HEK293 (cell line): ENCODE results near the gene PACRG.

Experiments
- HOXA7 ChIP-seq: sonication (generic); formaldehyde crosslinking; IDR thresholded peaks from 2 replicates; pipeline ENCODE4 v1.8.1; 2022; ENCODE audit warnings: missing genetic modification reagents, borderline replicate concordance
- INSM2 ChIP-seq: fragments of 450-650 bp; formaldehyde crosslinking; IDR thresholded peaks from 2 replicates; pipeline ENCODE4 v1.5.1; 2016; ENCODE audit warnings: missing biosample characterization, missing genetic modification characterization
- PRDM10 ChIP-seq: fragments of 450-650 bp; formaldehyde crosslinking; IDR thresholded peaks from 2 replicates; pipeline ENCODE4 v1.5.1; 2016; ENCODE audit warnings: missing biosample characterization, missing genetic modification characterization
- PRDM4 ChIP-seq: fragments of 450-650 bp; formaldehyde crosslinking; IDR thresholded peaks from 2 replicates; pipeline ENCODE4 v1.5.1; 2017; ENCODE audit warnings: missing biosample characterization, missing genetic modification characterization
- ZBTB20 ChIP-seq: fragments of 450-650 bp; formaldehyde crosslinking; IDR thresholded peaks from 2 replicates; pipeline ENCODE4 v1.5.1; 2016; ENCODE audit warnings: missing biosample characterization, missing genetic modification characterization
- ZFP37 ChIP-seq: fragments of 450-650 bp; formaldehyde crosslinking; IDR thresholded peaks from 2 replicates; pipeline ENCODE4 v1.5.1; 2016; ENCODE audit warnings: missing biosample characterization, missing genetic modification characterization
- ZNF133 ChIP-seq: fragments of 450-650 bp; formaldehyde crosslinking; IDR thresholded peaks from 2 replicates; pipeline ENCODE4 v1.5.1; 2016; ENCODE audit warnings: missing biosample characterization, missing genetic modification characterization
- ZNF280D ChIP-seq: fragments of 450-650 bp; formaldehyde crosslinking; IDR thresholded peaks from 2 replicates; pipeline ENCODE4 v1.5.1; 2016; ENCODE audit warnings: missing biosample characterization, missing genetic modification characterization
- ZNF350 ChIP-seq: fragments of 450-650 bp; formaldehyde crosslinking; IDR thresholded peaks from 2 replicates; pipeline ENCODE4 v1.5.0; 2017; ENCODE audit warnings: missing biosample characterization, mild to moderate bottlenecking, missing genetic modification characterization
- ZNF626 ChIP-seq: fragments of 450-650 bp; sonication (Bioruptor Pico); formaldehyde crosslinking; IDR thresholded peaks from 2 replicates; pipeline ENCODE4 v1.5.1; 2018; ENCODE audit warnings: missing biosample characterization, missing genetic modification characterization, inconsistent platforms
- TF ChIP-seq, protein P1 (sequence below): fragments of 450-650 bp; formaldehyde crosslinking; IDR thresholded peaks from 2 replicates; pipeline ENCODE4 v1.5.1; 2016; ENCODE audit warnings: missing biosample characterization, missing genetic modification characterization
- TF ChIP-seq, protein P2 (sequence below): fragments of 450-650 bp; formaldehyde crosslinking; IDR thresholded peaks from 2 replicates; pipeline ENCODE4 v1.5.0; 2017; ENCODE audit warnings: missing biosample characterization, missing genetic modification characterization, borderline replicate concordance

PACRG gene

DNA sequence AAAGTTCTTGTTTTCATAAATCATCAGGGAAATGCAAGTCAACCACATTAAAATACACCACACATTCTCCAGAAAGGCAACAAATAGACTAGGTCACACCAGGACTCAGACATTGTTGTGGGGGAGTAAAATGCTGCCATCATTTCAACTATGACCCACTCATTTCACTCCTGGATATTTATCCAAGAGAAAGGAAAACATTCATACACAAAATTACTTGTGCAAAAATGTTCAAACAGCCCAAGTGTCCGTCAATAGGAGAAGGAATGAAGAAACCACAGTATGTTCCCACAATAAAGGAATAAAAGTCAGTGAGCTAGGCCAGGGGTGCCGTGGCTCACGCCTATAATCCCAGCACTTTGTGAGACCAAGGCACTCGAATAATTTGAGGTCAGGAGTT is 605.3 kb downstream of the PACRG start (continued):
- no peak for TF ChIP-seq PRDM10 (tag by site-specific recombination)
- TF ChIP-seq ZNF626 = no peak
- TF ChIP-seq INSM2 = no peak
- no peak for TF ChIP-seq HOXA7
- TF ChIP-seq, protein P1, sequence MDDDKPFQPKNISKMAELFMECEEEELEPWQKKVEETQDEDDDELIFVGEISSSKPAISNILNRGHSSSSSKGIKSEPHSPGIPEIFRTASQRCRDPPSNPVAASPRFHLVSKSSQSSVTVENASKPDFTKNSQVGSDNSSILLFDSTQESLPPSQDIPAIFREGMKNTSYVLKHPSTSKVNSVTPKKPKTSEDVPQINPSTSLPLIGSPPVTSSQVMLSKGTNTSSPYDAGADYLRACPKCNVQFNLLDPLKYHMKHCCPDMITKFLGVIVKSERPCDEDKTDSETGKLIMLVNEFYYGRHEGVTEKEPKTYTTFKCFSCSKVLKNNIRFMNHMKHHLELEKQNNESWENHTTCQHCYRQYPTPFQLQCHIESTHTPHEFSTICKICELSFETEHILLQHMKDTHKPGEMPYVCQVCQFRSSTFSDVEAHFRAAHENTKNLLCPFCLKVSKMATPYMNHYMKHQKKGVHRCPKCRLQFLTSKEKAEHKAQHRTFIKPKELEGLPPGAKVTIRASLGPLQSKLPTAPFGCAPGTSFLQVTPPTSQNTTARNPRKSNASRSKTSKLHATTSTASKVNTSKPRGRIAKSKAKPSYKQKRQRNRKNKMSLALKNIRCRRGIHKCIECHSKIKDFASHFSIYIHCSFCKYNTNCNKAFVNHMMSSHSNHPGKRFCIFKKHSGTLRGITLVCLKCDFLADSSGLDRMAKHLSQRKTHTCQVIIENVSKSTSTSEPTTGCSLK = no peak
- TF ChIP-seq, protein P2, sequence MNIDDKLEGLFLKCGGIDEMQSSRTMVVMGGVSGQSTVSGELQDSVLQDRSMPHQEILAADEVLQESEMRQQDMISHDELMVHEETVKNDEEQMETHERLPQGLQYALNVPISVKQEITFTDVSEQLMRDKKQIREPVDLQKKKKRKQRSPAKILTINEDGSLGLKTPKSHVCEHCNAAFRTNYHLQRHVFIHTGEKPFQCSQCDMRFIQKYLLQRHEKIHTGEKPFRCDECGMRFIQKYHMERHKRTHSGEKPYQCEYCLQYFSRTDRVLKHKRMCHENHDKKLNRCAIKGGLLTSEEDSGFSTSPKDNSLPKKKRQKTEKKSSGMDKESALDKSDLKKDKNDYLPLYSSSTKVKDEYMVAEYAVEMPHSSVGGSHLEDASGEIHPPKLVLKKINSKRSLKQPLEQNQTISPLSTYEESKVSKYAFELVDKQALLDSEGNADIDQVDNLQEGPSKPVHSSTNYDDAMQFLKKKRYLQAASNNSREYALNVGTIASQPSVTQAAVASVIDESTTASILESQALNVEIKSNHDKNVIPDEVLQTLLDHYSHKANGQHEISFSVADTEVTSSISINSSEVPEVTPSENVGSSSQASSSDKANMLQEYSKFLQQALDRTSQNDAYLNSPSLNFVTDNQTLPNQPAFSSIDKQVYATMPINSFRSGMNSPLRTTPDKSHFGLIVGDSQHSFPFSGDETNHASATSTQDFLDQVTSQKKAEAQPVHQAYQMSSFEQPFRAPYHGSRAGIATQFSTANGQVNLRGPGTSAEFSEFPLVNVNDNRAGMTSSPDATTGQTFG (tag by site-specific recombination) = no peak
- TF ChIP-seq ZBTB20 (tag by site-specific recombination) = no peak
- TF ChIP-seq ZNF350 (tag by site-specific recombination) = no peak
- no peak for TF ChIP-seq ZFP37 (tag by site-specific recombination)
- no peak for TF ChIP-seq PRDM4 (tag by site-specific recombination)
- TF ChIP-seq ZNF280D = no peak
- TF ChIP-seq ZNF133 (tag by site-specific recombination) = no peak
